ENCODE measurements around the gene ANO3.

DNA sequence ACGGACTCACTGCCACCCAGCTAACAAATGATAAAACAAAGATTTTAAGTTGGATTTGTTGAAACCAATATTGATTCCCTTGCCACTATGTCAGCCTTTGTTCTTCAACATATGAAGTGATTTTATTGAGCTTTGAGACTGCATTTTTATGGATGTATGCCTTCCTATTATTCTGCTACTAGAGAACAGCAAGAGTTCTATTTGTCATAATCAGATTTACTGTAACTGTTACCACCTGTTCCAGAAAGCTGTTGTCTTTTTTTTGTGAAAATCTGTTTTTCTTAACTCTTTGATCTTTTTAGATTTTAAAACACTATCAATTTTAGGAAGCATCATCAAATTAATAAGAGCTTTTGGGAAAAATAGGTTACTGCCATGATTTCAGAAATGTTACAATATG, 125.7 kb downstream of the ANO3 start:
- no peak for TF ChIP-seq EZH2 (IDR thresholded peaks at IDR 0.05; ENCODE audit: borderline replicate concordance, insufficient read depth, low read depth, low read length, poor library complexity, severe bottlenecking)
- TF ChIP-seq, protein P1, sequence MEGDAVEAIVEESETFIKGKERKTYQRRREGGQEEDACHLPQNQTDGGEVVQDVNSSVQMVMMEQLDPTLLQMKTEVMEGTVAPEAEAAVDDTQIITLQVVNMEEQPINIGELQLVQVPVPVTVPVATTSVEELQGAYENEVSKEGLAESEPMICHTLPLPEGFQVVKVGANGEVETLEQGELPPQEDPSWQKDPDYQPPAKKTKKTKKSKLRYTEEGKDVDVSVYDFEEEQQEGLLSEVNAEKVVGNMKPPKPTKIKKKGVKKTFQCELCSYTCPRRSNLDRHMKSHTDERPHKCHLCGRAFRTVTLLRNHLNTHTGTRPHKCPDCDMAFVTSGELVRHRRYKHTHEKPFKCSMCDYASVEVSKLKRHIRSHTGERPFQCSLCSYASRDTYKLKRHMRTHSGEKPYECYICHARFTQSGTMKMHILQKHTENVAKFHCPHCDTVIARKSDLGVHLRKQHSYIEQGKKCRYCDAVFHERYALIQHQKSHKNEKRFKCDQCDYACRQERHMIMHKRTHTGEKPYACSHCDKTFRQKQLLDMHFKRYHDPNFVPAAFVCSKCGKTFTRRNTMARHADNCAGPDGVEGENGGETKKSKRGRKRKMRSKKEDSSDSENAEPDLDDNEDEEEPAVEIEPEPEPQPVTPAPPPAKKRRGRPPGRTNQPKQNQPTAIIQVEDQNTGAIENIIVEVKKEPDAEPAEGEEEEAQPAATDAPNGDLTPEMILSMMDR (IDR thresholded peaks at IDR 0.05), result no peak
